ENCODE data around the gene RPTOR.

DNA sequence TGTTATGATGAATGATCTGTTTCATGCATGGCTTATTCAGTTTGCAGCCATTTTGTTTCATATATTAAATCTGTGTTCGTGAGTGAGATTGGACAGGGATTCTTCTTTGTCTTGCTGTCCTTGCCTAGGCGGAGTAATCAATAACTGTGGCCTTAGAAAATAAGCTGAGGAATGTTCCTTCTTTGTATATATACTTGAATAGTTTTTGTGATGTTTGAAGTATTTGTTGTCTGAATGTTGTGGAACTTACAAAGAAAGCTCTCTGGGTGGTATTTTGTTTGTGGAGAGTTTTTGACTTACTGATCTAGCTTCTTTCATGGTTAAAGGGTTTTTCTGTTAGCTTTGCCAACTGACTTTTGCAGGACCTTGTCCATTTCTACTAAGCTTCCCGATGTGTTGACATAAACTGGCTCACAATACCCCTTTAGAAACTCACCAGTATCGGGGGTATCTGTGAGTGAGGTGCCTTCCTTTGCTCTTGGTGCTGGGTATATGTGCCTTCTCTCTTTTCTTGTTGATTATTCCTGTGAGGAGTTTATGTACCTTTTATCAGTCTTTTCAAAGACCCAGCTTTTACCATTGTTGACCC, 166.2 kb downstream of the RPTOR start:
- TF ChIP-seq CSDC2 (CRISPR knock-in tag; IDR thresholded peaks at IDR 0.05), result no peak
- TF ChIP-seq, protein P1, sequence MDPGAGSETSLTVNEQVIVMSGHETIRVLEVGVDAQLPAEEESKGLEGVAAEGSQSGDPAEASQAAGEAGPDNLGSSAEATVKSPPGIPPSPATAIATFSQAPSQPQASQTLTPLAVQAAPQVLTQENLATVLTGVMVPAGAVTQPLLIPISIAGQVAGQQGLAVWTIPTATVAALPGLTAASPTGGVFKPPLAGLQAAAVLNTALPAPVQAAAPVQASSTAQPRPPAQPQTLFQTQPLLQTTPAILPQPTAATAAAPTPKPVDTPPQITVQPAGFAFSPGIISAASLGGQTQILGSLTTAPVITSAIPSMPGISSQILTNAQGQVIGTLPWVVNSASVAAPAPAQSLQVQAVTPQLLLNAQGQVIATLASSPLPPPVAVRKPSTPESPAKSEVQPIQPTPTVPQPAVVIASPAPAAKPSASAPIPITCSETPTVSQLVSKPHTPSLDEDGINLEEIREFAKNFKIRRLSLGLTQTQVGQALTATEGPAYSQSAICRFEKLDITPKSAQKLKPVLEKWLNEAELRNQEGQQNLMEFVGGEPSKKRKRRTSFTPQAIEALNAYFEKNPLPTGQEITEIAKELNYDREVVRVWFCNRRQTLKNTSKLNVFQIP (CRISPR knock-in tag; IDR thresholded peaks at IDR 0.05; ENCODE audit: borderline replicate concordance, low read depth), result no peak

Data from SK-N-SH treated with all-trans-retinoic acid at 6 μM for 48 hours (cell line).